AG04450 (cell line): ENCODE results near the gene PEX13. TPM values are rescaled to one million over a fixed set of nuclear protein-coding genes. Genes with fewer than 3 reads are reported as not detected.
"Not testable (repeated sequence)": the region's sequence is repeated elsewhere in the genome, so short reads cannot be mapped to it uniquely, and the experiment has no call there.

Source experiments
- CTCF ChIA-PET: fragments of 300-600, 350-600 bp; formaldehyde crosslinking; extraction: SDS; loops from one replicate; lab custom pipeline; 2022; ENCODE audit warnings: antibody characterized with exemption, inconsistent platforms; lab: Charles Lee
- POLR2A ChIA-PET: fragments of 350-600 bp; formaldehyde crosslinking; extraction: SDS; loops from one replicate; lab custom pipeline; 2021; ENCODE audit warnings: antibody characterized with exemption, inconsistent platforms; lab: Yijun Ruan, JAX
- DNase-seq: peaks from one replicate; pipeline ENCODE4 v3.0.0-alpha.2; 2011; ENCODE audit warnings: low read depth, low spot score
- H3K27ac ChIP-seq: one replicate; pipeline ENCODE4 v1.5.1; 2012; ENCODE audit warnings: low read depth, low read length, control low read depth
- H3K27me3 ChIP-seq: one replicate; pipeline ENCODE4 v1.6.0; 2012; ENCODE audit warnings: low read length; ENCODE audit not compliant: control insufficient read depth, insufficient read depth
- H3K4me3 ChIP-seq: 2 replicates; pipeline ENCODE4 v1.5.1; 2011; ENCODE audit warnings: mild to moderate bottlenecking, low read depth, low read length, control low read depth
- H3K9me3 ChIP-seq: 2 replicates; pipeline ENCODE4 v1.5.1; 2012; ENCODE audit warnings: low read length; ENCODE audit not compliant: control insufficient read depth, insufficient read depth
- CTCF ChIP-seq: IDR thresholded peaks from 2 replicates; pipeline ENCODE4 v1.5.1; 2011; ENCODE audit warnings: low read depth, low read length, control low read depth, inconsistent platforms
- polyA plus RNA-seq: library from polyadenylated mRNA; depleted of rRNA; stranded (reverse); fragments of >200 nt; gene quantifications from 2 replicates; pipeline ENCODE4 v1.2.3, GENCODE V29; 2011

PEX13 gene
- polyA plus RNA-seq, 1 experiment, result 27.8 TPM

GRCh38 chr2:60984720-60985119 is 32.8 kb upstream of the PEX13 start:
- POLR2A ChIA-PET, result no interaction called here
- Histone ChIP-seq H3K4me3 (no peak overlapping the region), H3K9me3 (no peaks in the 10 kb centered on the region), H3K27ac (no peak overlapping the region), H3K27me3 (no peaks in the 10 kb centered on the region)
- DNase-seq, result no peak
- TF ChIP-seq CTCF, result no peak
- CTCF ChIA-PET, result no interaction called here

GRCh38 chr2:60987041-60987440 is 30.5 kb upstream of the PEX13 start:
- TF ChIP-seq CTCF, result no peak
- ChIA-PET CTCF (interaction anchor here (0.8 to 1.2 kb wide), 3 partner anchors 12 to 279 kb away, joined by 4 to 5 read pairs (median 4); no protein-coding TSS in a partner anchor), POLR2A (no interaction called here)
- Histone ChIP-seq H3K27me3 (no peaks in the 10 kb centered on the region), H3K4me3 (no peak overlapping the region), H3K9me3 (0 out of 2 replicates have a peak, but pooled peaks cover 4% of the 10 kb centered on the region), H3K27ac (no peak overlapping the region)
- no peak for DNase-seq

- CTCF ChIA-PET, result interaction anchor here (1.2 kb wide), 1 partner anchor 12 kb away, joined by 5 read pairs; no protein-coding TSS in a partner anchor
- H3K4me3 ChIP-seq, H3K9me3 ChIP-seq, POLR2A ChIA-PET, DNase-seq, H3K27me3 ChIP-seq, H3K27ac ChIP-seq: not testable (repeated sequence)
Observed at GRCh38 chr2:60987656-60988055, 29.9 kb upstream of the PEX13 start.

GRCh38 chr2:60989259-60989658 is 28.3 kb upstream of the PEX13 start:
- TF ChIP-seq CTCF, result no peak
- no peaks in the 10 kb centered on the region for H3K27me3 ChIP-seq
- no peak overlapping the region for H3K4me3 ChIP-seq
- DNase-seq, result no peak
- ChIA-PET CTCF (interaction anchor here (1.8 to 2.1 kb wide), 2 partner anchors 10 to 11 kb away, joined by 9 to 13 read pairs; no protein-coding TSS in a partner anchor), POLR2A (no interaction called here)
- H3K27ac ChIP-seq, result no peak overlapping the region
- peaks cover 5% of the 10 kb centered on the region; the same call in 1 of the 2 replicates for H3K9me3 ChIP-seq

- no peak for TF ChIP-seq CTCF
- peaks cover 5% of the 10 kb centered on the region; the same call in 1 of the 2 replicates for H3K9me3 ChIP-seq
- no peak for DNase-seq
- no peak overlapping the region for H3K4me3 ChIP-seq
- CTCF ChIA-PET, result interaction anchor here (0.7 kb wide), 1 partner anchor 284 kb away, joined by 3 read pairs; no protein-coding TSS in a partner anchor
- H3K27me3 ChIP-seq, result no peaks in the 10 kb centered on the region
- POLR2A ChIA-PET, result no interaction called here
- no peak overlapping the region for H3K27ac ChIP-seq
Observed at GRCh38 chr2:60991644-60992043, 25.9 kb upstream of the PEX13 start.
